KOPT-K1 (cell line): Measurements from ENCODE around the gene DAB2.

Experiments
- H3K27ac ChIP-seq: fragments of 200-600 bp; sonication (generic); 2 replicates; pipeline ENCODE4 v1.5.1; 2016; ENCODE audit warnings: antibody characterized with exemption, mild to moderate bottlenecking, low read depth, low read length; ENCODE audit not compliant: poor library complexity, severe bottlenecking
- H3K36me3 ChIP-seq: fragments of 200-600 bp; sonication (generic); 2 replicates; pipeline ENCODE4 v1.5.1; 2017; ENCODE audit warnings: antibody characterized with exemption, mild to moderate bottlenecking, low read length, moderate library complexity; ENCODE audit not compliant: insufficient read depth
- H3K9me3 ChIP-seq: fragments of 200-600 bp; sonication (generic); 2 replicates; pipeline ENCODE4 v1.5.1; 2017; ENCODE audit warnings: antibody characterized with exemption, low read length, mild to moderate bottlenecking; ENCODE audit not compliant: insufficient read depth, poor library complexity, severe bottlenecking

DAB2 gene

GRCh38 chr5:39333104-39333503, 91.7 kb downstream of the DAB2 start:
- H3K36me3 ChIP-seq: no peaks in the 10 kb centered on the region
- no peak overlapping the region for H3K27ac ChIP-seq
- H3K9me3 ChIP-seq: no peaks in the 10 kb centered on the region

GRCh38 chr5:39331861-39332381, 92.9 kb downstream of the DAB2 start:
- Histone ChIP-seq H3K36me3 (no peaks in the 10 kb centered on the region), H3K9me3 (no peaks in the 10 kb centered on the region), H3K27ac (no peak overlapping the region)

- Histone ChIP-seq H3K9me3 (no peaks in the 10 kb centered on the region), H3K36me3 (no peaks in the 10 kb centered on the region), H3K27ac (no peak overlapping the region)
Observed at GRCh38 chr5:39328731-39329130, 96.0 kb downstream of the DAB2 start.

- Histone ChIP-seq H3K9me3 (no peaks in the 10 kb centered on the region), H3K27ac (no peak overlapping the region), H3K36me3 (no peaks in the 10 kb centered on the region)
Observed at GRCh38 chr5:39323542-39323941, 101.2 kb downstream of the DAB2 start.
